Muscle layer of colon (tissue), 2 donors: Measurements from ENCODE around the gene CLDN2.

ENCODE experiments used
- H3K27ac ChIP-seq: one replicate; pipeline ENCODE4 v1.7.0; 2013; ENCODE audit warnings: low read depth, mild to moderate bottlenecking, low read length, moderate library complexity
- H3K27me3 ChIP-seq, 2 donors: one replicate each; pipeline ENCODE4 v1.7.0; 2013; ENCODE audit warnings: low read length in 2 of 2, mild to moderate bottlenecking in 2 of 2; ENCODE audit not compliant: insufficient read depth in 2 of 2, control insufficient read depth in 1 of 2
- H3K36me3 ChIP-seq: one replicate; pipeline ENCODE4 v1.7.0; 2013; ENCODE audit warnings: mild to moderate bottlenecking, low read length; ENCODE audit not compliant: insufficient read depth
- H3K4me1 ChIP-seq: one replicate; pipeline ENCODE4 v1.7.0; 2013; ENCODE audit warnings: mild to moderate bottlenecking, low read length; ENCODE audit not compliant: insufficient read depth
- H3K4me3 ChIP-seq, 2 donors: one replicate each; pipeline ENCODE4 v1.7.0; 2013; ENCODE audit warnings: low read length in 2 of 2, low read depth in 1 of 2, mild to moderate bottlenecking in 1 of 2, moderate library complexity in 1 of 2
- H3K9ac ChIP-seq: one replicate; pipeline ENCODE4 v1.7.0; 2013; ENCODE audit warnings: low read length
- H3K9me3 ChIP-seq: one replicate; pipeline ENCODE4 v1.7.0; 2013; ENCODE audit warnings: mild to moderate bottlenecking, low read length
- donor health status: abdominal sarcoma.
- donor health status: Adenocarcinoma of cecum.

The CLDN2 gene

GRCh38 chrX:106927023-106927422, 6.8 kb downstream of the CLDN2 start:
- H3K27me3 ChIP-seq = no peaks in the 10 kb centered on the region
- H3K9me3 ChIP-seq = no peaks in the 10 kb centered on the region
- no peaks in the 10 kb centered on the region for H3K36me3 ChIP-seq
- H3K4me3 ChIP-seq = no peak overlapping the region
- H3K4me1 ChIP-seq = no peaks in the 10 kb centered on the region
- no peak overlapping the region for H3K27ac ChIP-seq
- no peak overlapping the region for H3K9ac ChIP-seq

GRCh38 chrX:106927700-106928099, 7.5 kb downstream of the CLDN2 start:
- Histone ChIP-seq H3K36me3 (no peaks in the 10 kb centered on the region), H3K27me3 (no peaks in the 10 kb centered on the region), H3K27ac (no peak overlapping the region), H3K4me3 (no peak overlapping the region), H3K9me3 (no peaks in the 10 kb centered on the region), H3K9ac (no peak overlapping the region), H3K4me1 (no peaks in the 10 kb centered on the region)

GRCh38 chrX:106928227-106928626, 8.0 kb downstream of the CLDN2 start:
- no peaks in the 10 kb centered on the region for H3K4me1 ChIP-seq
- no peaks in the 10 kb centered on the region for H3K36me3 ChIP-seq
- H3K4me3 ChIP-seq = no peak overlapping the region
- no peak overlapping the region for H3K9ac ChIP-seq
- H3K9me3 ChIP-seq = no peaks in the 10 kb centered on the region
- no peaks in the 10 kb centered on the region for H3K27me3 ChIP-seq
- no peak overlapping the region for H3K27ac ChIP-seq

GRCh38 chrX:106931831-106932491, 11.8 kb downstream of the CLDN2 start:
- H3K36me3 ChIP-seq = no peaks in the 10 kb centered on the region
- H3K27ac ChIP-seq = no peak overlapping the region
- no peak overlapping the region for H3K9ac ChIP-seq
- no peaks in the 10 kb centered on the region for H3K4me1 ChIP-seq
- H3K27me3 ChIP-seq = no peaks in the 10 kb centered on the region
- H3K9me3 ChIP-seq = no peaks in the 10 kb centered on the region
- H3K4me3 ChIP-seq = no peak overlapping the region

- Histone ChIP-seq H3K27ac (no peak overlapping the region), H3K9ac (no peak overlapping the region), H3K9me3 (no peaks in the 10 kb centered on the region), H3K4me3 (no peak overlapping the region), H3K4me1 (no peaks in the 10 kb centered on the region), H3K27me3 (peaks cover 0 to 2% of the 10 kb centered on the region in 2 donors), H3K36me3 (no peaks in the 10 kb centered on the region)
These were observed 12.3 kb downstream of the CLDN2 start for GRCh38 chrX:106932492-106932923.

- Histone ChIP-seq H3K4me3 (no peak overlapping the region), H3K9ac (no peak overlapping the region), H3K4me1 (no peaks in the 10 kb centered on the region), H3K36me3 (no peaks in the 10 kb centered on the region), H3K9me3 (no peaks in the 10 kb centered on the region), H3K27me3 (peaks cover 0 to 6% of the 10 kb centered on the region in 2 donors), H3K27ac (no peak overlapping the region)
These were observed 12.8 kb downstream of the CLDN2 start for GRCh38 chrX:106932960-106933537.

GRCh38 chrX:106933538-106933961, 13.3 kb downstream of the CLDN2 start:
- no peaks in the 10 kb centered on the region for H3K9me3 ChIP-seq
- no peaks in the 10 kb centered on the region for H3K4me1 ChIP-seq
- H3K9ac ChIP-seq = no peak overlapping the region
- H3K27ac ChIP-seq = no peak overlapping the region
- H3K36me3 ChIP-seq = no peaks in the 10 kb centered on the region
- H3K4me3 ChIP-seq = no peak overlapping the region
- H3K27me3 ChIP-seq = peaks cover 0 to 6% of the 10 kb centered on the region in 2 donors

- H3K27me3 ChIP-seq = peaks cover 0 to 6% of the 10 kb centered on the region in 2 donors
- no peak overlapping the region for H3K9ac ChIP-seq
- no peak overlapping the region for H3K4me3 ChIP-seq
- H3K27ac ChIP-seq = no peak overlapping the region
- no peaks in the 10 kb centered on the region for H3K9me3 ChIP-seq
- H3K36me3 ChIP-seq = no peaks in the 10 kb centered on the region
- no peaks in the 10 kb centered on the region for H3K4me1 ChIP-seq
These were observed 15.0 kb downstream of the CLDN2 start for GRCh38 chrX:106935175-106935574.

GRCh38 chrX:106936246-106936645, 16.0 kb downstream of the CLDN2 start:
- H3K4me3 ChIP-seq = no peak overlapping the region
- H3K36me3 ChIP-seq = no peaks in the 10 kb centered on the region
- no peaks in the 10 kb centered on the region for H3K4me1 ChIP-seq
- no peak overlapping the region for H3K27ac ChIP-seq
- H3K9me3 ChIP-seq = no peaks in the 10 kb centered on the region
- H3K9ac ChIP-seq = no peak overlapping the region
- peaks cover 0 to 6% of the 10 kb centered on the region in 2 donors for H3K27me3 ChIP-seq

GRCh38 chrX:106939566-106939965, 19.4 kb downstream of the CLDN2 start:
- Histone ChIP-seq H3K9me3 (no peaks in the 10 kb centered on the region), H3K27ac (no peak overlapping the region), H3K36me3 (peaks cover 8% of the 10 kb centered on the region), H3K27me3 (peaks cover 0 to 6% of the 10 kb centered on the region in 2 donors), H3K9ac (no peak overlapping the region), H3K4me1 (no peaks in the 10 kb centered on the region), H3K4me3 (no peak overlapping the region)

GRCh38 chrX:106940068-106940467, 19.9 kb downstream of the CLDN2 start:
- Histone ChIP-seq H3K27ac (no peak overlapping the region), H3K4me3 (no peak overlapping the region), H3K4me1 (no peaks in the 10 kb centered on the region), H3K9ac (no peak overlapping the region), H3K27me3 (peaks cover 0 to 6% of the 10 kb centered on the region in 2 donors), H3K36me3 (peaks cover 8% of the 10 kb centered on the region), H3K9me3 (no peaks in the 10 kb centered on the region)

- Histone ChIP-seq H3K9me3 (no peaks in the 10 kb centered on the region), H3K4me3 (no peak overlapping the region), H3K9ac (no peak overlapping the region), H3K4me1 (no peaks in the 10 kb centered on the region), H3K36me3 (peaks cover 6% of the 10 kb centered on the region), H3K27me3 (no peaks in the 10 kb centered on the region), H3K27ac (no peak overlapping the region)
These were observed 26.3 kb downstream of the CLDN2 start for GRCh38 chrX:106946464-106946863.
